GM23338 (cell line): ENCODE results near the gene NGEF. TPM values are rescaled to one million over a fixed set of nuclear protein-coding genes. Genes with fewer than 3 reads are reported as not detected.

Experiments used
- ATAC-seq: fragments of 200-7000 bp; cut with Tn5 transposase; 3 replicates; pipeline ENCODE4 v1.9.1; 2020
- DNase-seq: peaks from one replicate; pipeline ENCODE4 v3.0.0-alpha.2; 2015; ENCODE audit warnings: low spot score
- H2AFZ ChIP-seq: fragments of 200-600 bp; sonication (generic); 2 replicates; pipeline ENCODE4 v1.8.0; 2016; ENCODE audit warnings: antibody characterized with exemption, mild to moderate bottlenecking, moderate library complexity
- H3F3A ChIP-seq: fragments of 200-600 bp; sonication (generic); replicated peaks from 2 replicates; pipeline ENCODE4 v1.8.0; 2017; ENCODE audit warnings: antibody characterized with exemption, mixed run types, low read depth
- H3K27ac ChIP-seq: fragments of 200-600 bp; sonication (generic); 2 replicates; pipeline ENCODE4 v1.6.1; 2016; ENCODE audit warnings: low read depth
- H3K27me3 ChIP-seq: fragments of 200-600 bp; sonication (generic); 2 replicates; pipeline ENCODE4 v1.8.0; 2016; ENCODE audit warnings: mild to moderate bottlenecking, mixed run types, moderate library complexity; ENCODE audit not compliant: insufficient read depth
- H3K36me3 ChIP-seq: fragments of 200-600 bp; sonication (generic); 2 replicates; pipeline ENCODE4 v1.8.0; 2016; ENCODE audit warnings: mild to moderate bottlenecking; ENCODE audit not compliant: insufficient read depth
- H3K4me1 ChIP-seq: fragments of 200-600 bp; sonication (generic); 2 replicates; pipeline ENCODE4 v1.8.0; 2016; ENCODE audit warnings: mild to moderate bottlenecking, moderate library complexity; ENCODE audit not compliant: insufficient read depth
- H3K4me2 ChIP-seq: fragments of 200-600 bp; sonication (generic); 2 replicates; pipeline ENCODE4 v1.7.1; 2017; ENCODE audit warnings: mixed run types
- H3K4me3 ChIP-seq: fragments of 200-600 bp; sonication (generic); 2 replicates; pipeline ENCODE4 v1.6.1; 2016; ENCODE audit warnings: mixed run types
- H3K79me2 ChIP-seq: fragments of 200-600 bp; sonication (generic); replicated peaks from 2 replicates; pipeline ENCODE4 v1.8.0; 2017; ENCODE audit warnings: mild to moderate bottlenecking; ENCODE audit not compliant: insufficient read depth
- H3K9me2 ChIP-seq: fragments of 200-600 bp; sonication (generic); 2 replicates; pipeline ENCODE4 v1.8.0; 2017; ENCODE audit not compliant: insufficient read depth
- H4K20me1 ChIP-seq: fragments of 200-600 bp; sonication (generic); replicated peaks from 2 replicates; pipeline ENCODE4 v1.8.0; 2017; ENCODE audit warnings: mild to moderate bottlenecking; ENCODE audit not compliant: insufficient read depth
- H3K27ac Mint-ChIP-seq: 2 replicates; pipeline ENCODE4 v1.8.0; 2020; ENCODE audit warnings: inconsistent platforms, mild to moderate bottlenecking, moderate library complexity, mixed read lengths
- H3K27me3 Mint-ChIP-seq: 3 replicates; pipeline ENCODE4 v1.8.0; 2022; ENCODE audit warnings: low read depth, mild to moderate bottlenecking, moderate library complexity, mixed read lengths, inconsistent platforms; ENCODE audit not compliant: insufficient read depth, poor library complexity
- H3K36me3 Mint-ChIP-seq: 3 replicates; pipeline ENCODE4 v1.8.0; 2021; ENCODE audit warnings: low read depth, mild to moderate bottlenecking, inconsistent platforms, moderate library complexity, mixed read lengths
- H3K4me1 Mint-ChIP-seq: 3 replicates; pipeline ENCODE4 v1.8.0; 2020; ENCODE audit warnings: mild to moderate bottlenecking, inconsistent platforms, mixed read lengths
- H3K4me3 Mint-ChIP-seq: 3 replicates; pipeline ENCODE4 v1.8.0; 2021; ENCODE audit warnings: moderate library complexity, mild to moderate bottlenecking, inconsistent platforms, mixed read lengths
- H3K9me3 Mint-ChIP-seq: 3 replicates; pipeline ENCODE4 v1.8.0; 2020; ENCODE audit warnings: moderate library complexity, mild to moderate bottlenecking, inconsistent platforms, mixed read lengths
- CREB1 ChIP-seq: fragments of 250-450 bp; sonication (Bioruptor Pico); IDR thresholded peaks from 2 replicates; pipeline ENCODE4 v1.5.0; 2020; ENCODE audit warnings: low read depth, mild to moderate bottlenecking, moderate library complexity
- EZH2 ChIP-seq: fragments of 200-600 bp; sonication (generic); IDR thresholded peaks from one replicate; pipeline ENCODE4 v1.8.0; 2017; ENCODE audit warnings: antibody characterized with exemption, mild to moderate bottlenecking, low read depth; ENCODE audit not compliant: unreplicated experiment
- EZH2phosphoT487 ChIP-seq: fragments of 200-600 bp; sonication (generic); IDR thresholded peaks from one replicate; pipeline ENCODE4 v1.8.1; 2018; ENCODE audit warnings: antibody characterized with exemption; ENCODE audit not compliant: unreplicated experiment
- NANOG ChIP-seq: IDR thresholded peaks from 2 replicates; pipeline ENCODE4 v1.6.1; 2016; ENCODE audit warnings: antibody characterized with exemption, borderline replicate concordance
- ZNF331 ChIP-seq: fragments of 250-450 bp; sonication (Bioruptor Pico); IDR thresholded peaks from 2 replicates; pipeline ENCODE4 v1.5.0; 2020; ENCODE audit warnings: low read depth, mild to moderate bottlenecking, moderate library complexity
- ZNF462 ChIP-seq: fragments of 250-450 bp; sonication (Bioruptor Pico); IDR thresholded peaks from 2 replicates; pipeline ENCODE4 v1.5.0; 2020; ENCODE audit warnings: mild to moderate bottlenecking, moderate library complexity
- polyA plus RNA-seq: library from polyadenylated mRNA; unstranded; fragments of >200 nt; fragmentation: Nextera tagmentation; extraction: Ambion mirVana; gene quantifications from 2 replicates; pipeline ENCODE4 v1.2.1, GENCODE V29; 2016
- total RNA-seq: library from RNA; depleted of rRNA; stranded (reverse); fragments of >200 nt; shearing (Covaris generic); gene quantifications from 2 replicates; pipeline ENCODE4 v1.2.3, GENCODE V29; 2014
- TF ChIP-seq, protein P1 (sequence below): IDR thresholded peaks from one replicate; pipeline ENCODE4 v1.6.1; 2018; ENCODE audit warnings: antibody characterized with exemption; ENCODE audit not compliant: unreplicated experiment
- TF ChIP-seq, protein P2 (sequence below): IDR thresholded peaks from 2 replicates; pipeline ENCODE4 v1.6.1; 2016; ENCODE audit warnings: antibody characterized with exemption
- TF ChIP-seq, protein P3 (sequence below), 2 experiments: fragments of 200-600 bp in 1 of 2; sonication (generic) in 1 of 2; conservative IDR thresholded peaks; 2 replicates each; pipeline versions ENCODE4 v1.5.1 to v1.6.1; 2016 to 2017; ENCODE audit warnings: antibody characterized with exemption in 2 of 2, low read depth in 2 of 2, mild to moderate bottlenecking in 2 of 2, moderate library complexity in 1 of 2

Gene NGEF
- total and polyA plus RNA-seq, 2 experiments from 2014 or later: 1.8 to 5.4 TPM

DNA sequence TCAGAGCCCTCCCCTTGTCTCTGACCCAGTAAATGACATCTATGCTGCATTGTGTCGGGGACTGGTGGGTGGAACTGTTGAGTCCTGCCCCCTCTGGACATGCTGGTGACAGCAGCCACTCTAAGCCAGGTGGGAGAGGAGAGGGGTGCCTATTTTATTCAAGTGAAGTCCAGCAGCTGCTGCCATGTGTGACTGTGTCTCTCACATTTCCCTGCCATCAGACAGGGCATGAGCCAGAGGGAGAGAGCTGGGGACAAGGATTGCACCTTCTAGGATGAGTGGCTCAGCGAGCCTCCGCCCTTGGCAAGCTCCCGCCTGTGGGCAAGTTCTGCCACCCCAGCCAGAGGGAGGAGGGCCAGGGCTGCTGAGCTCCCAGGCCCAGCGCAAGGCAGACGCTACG lies 13.7 kb downstream of the NGEF start:
- DNase-seq: peak; percentile 49
- H3K36me3 Mint-ChIP-seq: no peaks in the 10 kb centered on the region

DNA sequence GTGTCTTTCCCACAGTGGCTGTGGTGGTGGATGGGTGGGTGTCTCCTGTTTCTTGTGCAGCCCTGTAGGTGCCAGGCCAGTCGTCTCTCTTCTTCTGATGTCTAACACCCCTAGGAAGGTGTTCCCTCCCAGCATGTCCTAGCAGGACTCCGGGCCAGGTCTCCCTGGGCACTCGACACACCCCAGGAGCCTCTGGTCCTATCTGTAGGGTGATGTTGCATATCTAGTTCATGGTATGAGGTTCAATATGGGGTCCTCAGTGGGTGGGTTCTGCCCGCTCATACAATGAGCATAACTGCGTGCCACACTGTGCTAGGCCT lies 14.4 kb downstream of the NGEF start:
- Mint-ChIP-seq H3K9me3 (no peaks in the 10 kb centered on the region), H3K27ac (no peak overlapping the region), H3K4me3 (no peak overlapping the region), H3K4me1 (peaks cover 2% of the 10 kb centered on the region; the same call in 1 of the 3 replicates), H3K36me3 (no peaks in the 10 kb centered on the region), H3K27me3 (peaks cover 13% of the 10 kb centered on the region)
- Histone ChIP-seq H3K27me3 (no peaks in the 10 kb centered on the region), H4K20me1 (no peaks in the 10 kb centered on the region), H3K27ac (no peak overlapping the region), H3K4me2 (no peak overlapping the region), H3K36me3 (no peaks in the 10 kb centered on the region), H3K79me2 (no peaks in the 10 kb centered on the region), H3K9me2 (no peaks in the 10 kb centered on the region), H2AFZ (no peak overlapping the region), H3F3A (no peaks in the 10 kb centered on the region), H3K4me1 (no peaks in the 10 kb centered on the region), H3K4me3 (no peak overlapping the region)
- no peak for DNase-seq
- no peak for ATAC-seq
- TF ChIP-seq ZNF331 (CRISPR knock-in tag) (no peak), EZH2phosphoT487 (no peak), NANOG (no peak), ZNF462 (CRISPR knock-in tag) (no peak), CREB1 (no peak)
- TF ChIP-seq, protein P1, sequence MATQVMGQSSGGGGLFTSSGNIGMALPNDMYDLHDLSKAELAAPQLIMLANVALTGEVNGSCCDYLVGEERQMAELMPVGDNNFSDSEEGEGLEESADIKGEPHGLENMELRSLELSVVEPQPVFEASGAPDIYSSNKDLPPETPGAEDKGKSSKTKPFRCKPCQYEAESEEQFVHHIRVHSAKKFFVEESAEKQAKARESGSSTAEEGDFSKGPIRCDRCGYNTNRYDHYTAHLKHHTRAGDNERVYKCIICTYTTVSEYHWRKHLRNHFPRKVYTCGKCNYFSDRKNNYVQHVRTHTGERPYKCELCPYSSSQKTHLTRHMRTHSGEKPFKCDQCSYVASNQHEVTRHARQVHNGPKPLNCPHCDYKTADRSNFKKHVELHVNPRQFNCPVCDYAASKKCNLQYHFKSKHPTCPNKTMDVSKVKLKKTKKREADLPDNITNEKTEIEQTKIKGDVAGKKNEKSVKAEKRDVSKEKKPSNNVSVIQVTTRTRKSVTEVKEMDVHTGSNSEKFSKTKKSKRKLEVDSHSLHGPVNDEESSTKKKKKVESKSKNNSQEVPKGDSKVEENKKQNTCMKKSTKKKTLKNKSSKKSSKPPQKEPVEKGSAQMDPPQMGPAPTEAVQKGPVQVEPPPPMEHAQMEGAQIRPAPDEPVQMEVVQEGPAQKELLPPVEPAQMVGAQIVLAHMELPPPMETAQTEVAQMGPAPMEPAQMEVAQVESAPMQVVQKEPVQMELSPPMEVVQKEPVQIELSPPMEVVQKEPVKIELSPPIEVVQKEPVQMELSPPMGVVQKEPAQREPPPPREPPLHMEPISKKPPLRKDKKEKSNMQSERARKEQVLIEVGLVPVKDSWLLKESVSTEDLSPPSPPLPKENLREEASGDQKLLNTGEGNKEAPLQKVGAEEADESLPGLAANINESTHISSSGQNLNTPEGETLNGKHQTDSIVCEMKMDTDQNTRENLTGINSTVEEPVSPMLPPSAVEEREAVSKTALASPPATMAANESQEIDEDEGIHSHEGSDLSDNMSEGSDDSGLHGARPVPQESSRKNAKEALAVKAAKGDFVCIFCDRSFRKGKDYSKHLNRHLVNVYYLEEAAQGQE: no peak
- TF ChIP-seq, protein P2, sequence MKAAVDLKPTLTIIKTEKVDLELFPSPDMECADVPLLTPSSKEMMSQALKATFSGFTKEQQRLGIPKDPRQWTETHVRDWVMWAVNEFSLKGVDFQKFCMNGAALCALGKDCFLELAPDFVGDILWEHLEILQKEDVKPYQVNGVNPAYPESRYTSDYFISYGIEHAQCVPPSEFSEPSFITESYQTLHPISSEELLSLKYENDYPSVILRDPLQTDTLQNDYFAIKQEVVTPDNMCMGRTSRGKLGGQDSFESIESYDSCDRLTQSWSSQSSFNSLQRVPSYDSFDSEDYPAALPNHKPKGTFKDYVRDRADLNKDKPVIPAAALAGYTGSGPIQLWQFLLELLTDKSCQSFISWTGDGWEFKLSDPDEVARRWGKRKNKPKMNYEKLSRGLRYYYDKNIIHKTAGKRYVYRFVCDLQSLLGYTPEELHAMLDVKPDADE: no peak

More for the DNA sequence above, 13.7 kb downstream of the NGEF start:
- H3K4me2 ChIP-seq: no peak overlapping the region
- H3K36me3 ChIP-seq: no peaks in the 10 kb centered on the region
- no peak overlapping the region for H2AFZ ChIP-seq
- H3K4me3 Mint-ChIP-seq: no peak overlapping the region
- no peaks in the 10 kb centered on the region for H3K9me3 Mint-ChIP-seq
- H3K27ac Mint-ChIP-seq: no peak overlapping the region
- no peaks in the 10 kb centered on the region for H3K4me1 ChIP-seq
- peaks cover 2% of the 10 kb centered on the region; the same call in 1 of the 3 replicates for H3K4me1 Mint-ChIP-seq
- no peaks in the 10 kb centered on the region for H4K20me1 ChIP-seq
- no peaks in the 10 kb centered on the region for H3K79me2 ChIP-seq
- H3K27me3 Mint-ChIP-seq: peaks cover 13% of the 10 kb centered on the region
- peak; percentile 72 for ATAC-seq
- no peaks in the 10 kb centered on the region for H3K9me2 ChIP-seq
- no peak overlapping the region for H3K27ac ChIP-seq
- no peak overlapping the region for H3K4me3 ChIP-seq
- H3K27me3 ChIP-seq: no peaks in the 10 kb centered on the region
- TF ChIP-seq, protein P3, sequence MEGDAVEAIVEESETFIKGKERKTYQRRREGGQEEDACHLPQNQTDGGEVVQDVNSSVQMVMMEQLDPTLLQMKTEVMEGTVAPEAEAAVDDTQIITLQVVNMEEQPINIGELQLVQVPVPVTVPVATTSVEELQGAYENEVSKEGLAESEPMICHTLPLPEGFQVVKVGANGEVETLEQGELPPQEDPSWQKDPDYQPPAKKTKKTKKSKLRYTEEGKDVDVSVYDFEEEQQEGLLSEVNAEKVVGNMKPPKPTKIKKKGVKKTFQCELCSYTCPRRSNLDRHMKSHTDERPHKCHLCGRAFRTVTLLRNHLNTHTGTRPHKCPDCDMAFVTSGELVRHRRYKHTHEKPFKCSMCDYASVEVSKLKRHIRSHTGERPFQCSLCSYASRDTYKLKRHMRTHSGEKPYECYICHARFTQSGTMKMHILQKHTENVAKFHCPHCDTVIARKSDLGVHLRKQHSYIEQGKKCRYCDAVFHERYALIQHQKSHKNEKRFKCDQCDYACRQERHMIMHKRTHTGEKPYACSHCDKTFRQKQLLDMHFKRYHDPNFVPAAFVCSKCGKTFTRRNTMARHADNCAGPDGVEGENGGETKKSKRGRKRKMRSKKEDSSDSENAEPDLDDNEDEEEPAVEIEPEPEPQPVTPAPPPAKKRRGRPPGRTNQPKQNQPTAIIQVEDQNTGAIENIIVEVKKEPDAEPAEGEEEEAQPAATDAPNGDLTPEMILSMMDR (conservative IDR thresholded peaks at IDR 0.05; ENCODE audit: low read depth in 2 of 2): peak; percentile 32 to 33
- no peak for TF ChIP-seq EZH2
- H3F3A ChIP-seq: no peaks in the 10 kb centered on the region
